Measurements from ENCODE around the gene RERE.
"Not testable (repeated sequence)": the region's sequence is repeated elsewhere in the genome, so short reads cannot be mapped to it uniquely, and the experiment has no call there.

The RERE gene

DNA sequence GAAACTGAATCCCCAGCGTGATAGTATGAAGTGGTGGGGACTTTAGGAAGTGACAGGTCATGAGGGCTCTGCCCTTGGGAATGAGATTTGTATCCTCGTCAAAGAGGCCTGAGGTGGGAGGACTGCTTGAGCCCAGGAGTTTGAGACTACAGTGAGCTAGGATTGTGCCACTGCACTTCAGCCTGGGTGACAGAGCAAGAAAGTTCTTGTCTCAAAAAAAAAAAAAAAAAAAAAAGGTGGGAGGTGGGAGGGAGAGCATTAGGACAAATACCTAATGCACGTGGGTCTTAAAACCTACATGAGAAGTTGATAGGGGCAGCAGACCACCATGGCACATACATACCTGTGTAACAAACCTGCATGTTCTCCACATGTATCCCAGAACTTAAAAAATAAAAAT is 24.0 kb upstream of the RERE start:
- no peak for DNase-seq

- no peak for DNase-seq
Measured at GRCh38 chr1:8839990-8840389, 22.6 kb upstream of the RERE start.

DNA sequence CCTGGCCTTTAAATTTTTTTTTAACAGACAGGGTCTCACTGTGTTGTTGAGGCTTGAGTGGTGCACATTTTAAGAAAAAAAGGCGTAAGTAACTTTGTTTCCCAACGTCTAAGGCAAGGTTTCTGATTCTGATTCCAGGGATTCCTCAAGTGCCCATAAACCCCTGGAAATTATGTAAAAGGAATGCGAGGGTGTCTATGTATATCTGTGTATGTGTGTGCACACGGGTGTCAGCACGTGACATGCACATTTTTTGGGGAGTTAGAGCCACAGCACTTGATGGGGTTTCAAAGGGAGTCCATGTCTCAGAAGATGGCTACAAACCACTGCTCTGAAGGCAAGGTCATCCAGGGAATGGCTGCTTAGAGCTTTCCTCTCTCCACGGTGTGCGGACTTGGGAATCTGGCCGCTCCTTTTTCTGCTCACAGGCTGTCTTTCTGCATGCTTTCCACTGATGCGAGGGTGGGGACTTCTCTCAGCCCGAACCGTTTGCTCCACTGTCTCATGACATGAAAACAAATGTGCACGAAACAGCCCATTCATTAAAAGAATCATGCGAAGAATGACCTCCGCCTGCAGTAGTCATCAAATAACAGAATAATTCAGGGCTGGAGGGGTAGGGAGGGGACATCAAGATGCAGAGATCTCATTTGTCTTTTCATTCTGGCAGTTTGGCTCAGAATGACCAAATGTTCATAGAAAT is 18.7 kb upstream of the RERE start:
- no peak for DNase-seq

DNA sequence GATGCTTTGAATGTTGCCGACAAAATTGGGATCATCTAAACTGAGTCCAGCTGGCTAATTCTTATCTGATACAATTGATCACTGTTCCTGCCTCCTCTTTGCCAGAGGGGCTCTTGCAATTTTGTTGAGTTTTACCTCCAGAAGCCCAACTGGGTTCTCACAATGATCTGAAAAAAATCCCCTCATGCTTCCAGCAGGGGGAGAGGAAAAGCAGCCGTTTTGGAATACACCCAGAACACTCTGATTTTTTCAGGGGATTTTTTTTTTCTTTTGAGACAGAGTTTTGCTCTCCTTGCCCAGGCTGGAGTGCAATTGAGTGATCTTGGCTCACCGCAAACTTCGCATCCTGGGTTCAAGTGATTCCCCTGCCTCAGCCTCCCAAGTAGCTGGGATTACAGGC is 13.9 kb upstream of the RERE start:
- DNase-seq: no peak

DNA sequence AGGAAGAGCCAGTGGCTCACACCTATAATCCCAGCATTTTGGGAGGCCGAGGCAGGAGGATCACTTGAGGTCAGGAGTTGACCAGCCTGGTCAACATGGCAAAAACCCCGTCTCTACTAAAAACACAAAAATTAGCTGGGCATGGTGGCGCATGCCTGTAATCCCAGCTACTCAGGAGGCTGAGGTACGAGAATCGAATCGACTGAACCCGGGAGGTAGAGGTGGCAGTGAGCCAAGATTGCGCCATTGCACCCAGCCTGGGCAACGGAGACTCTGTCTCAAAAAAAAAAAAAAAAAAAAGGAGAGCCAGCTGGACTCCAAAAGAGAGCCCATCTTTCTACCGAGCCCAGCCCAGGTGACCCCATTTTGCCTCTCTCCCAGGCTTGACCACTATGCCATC is 13.3 kb upstream of the RERE start:
- not testable (repeated sequence) for DNase-seq

GRCh38 chr1:8825985-8826481 is 8.6 kb upstream of the RERE start:
- no peak for DNase-seq

DNA sequence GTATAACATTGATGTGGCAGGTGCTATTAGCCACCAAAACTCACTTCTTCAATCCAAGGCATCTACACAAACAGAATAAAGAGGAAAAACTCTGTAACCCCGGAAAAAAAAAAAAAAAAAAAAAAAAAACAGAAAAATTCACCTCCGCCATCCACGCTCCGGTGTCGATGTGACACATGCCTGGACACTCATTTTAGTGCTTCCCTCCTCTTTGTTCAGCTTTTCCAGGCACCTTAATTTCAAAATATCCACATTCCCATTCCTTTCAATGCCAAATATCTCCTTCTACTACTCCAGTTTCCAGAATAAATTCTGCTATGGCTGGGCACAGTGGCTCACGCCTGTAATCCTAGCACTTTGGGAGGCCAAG is 5.8 kb upstream of the RERE start:
- DNase-seq: no peak

GRCh38 chr1:8822373-8823294 is 5.2 kb upstream of the RERE start:
- DNase-seq: no peak

DNA sequence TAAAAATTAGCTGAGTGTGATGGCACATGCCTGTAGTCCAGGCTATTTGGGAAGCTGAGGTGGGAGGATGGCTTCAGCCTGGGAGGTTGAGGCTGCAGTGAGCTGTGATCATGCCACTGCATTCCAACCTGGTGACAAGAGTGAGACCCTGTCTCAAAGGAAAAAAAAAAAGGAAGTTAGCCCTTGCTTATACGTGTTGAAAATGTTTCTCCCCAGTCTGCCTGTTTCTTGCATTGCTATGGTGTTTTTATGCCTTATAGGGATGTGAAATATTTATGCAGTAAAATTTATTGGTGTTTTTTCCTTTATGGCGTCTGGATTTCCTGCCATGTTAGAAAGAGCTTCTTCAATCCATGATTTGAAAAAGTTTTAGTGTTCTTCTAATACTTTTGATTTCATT is 3.6 kb upstream of the RERE start:
- no peak for DNase-seq

DNA sequence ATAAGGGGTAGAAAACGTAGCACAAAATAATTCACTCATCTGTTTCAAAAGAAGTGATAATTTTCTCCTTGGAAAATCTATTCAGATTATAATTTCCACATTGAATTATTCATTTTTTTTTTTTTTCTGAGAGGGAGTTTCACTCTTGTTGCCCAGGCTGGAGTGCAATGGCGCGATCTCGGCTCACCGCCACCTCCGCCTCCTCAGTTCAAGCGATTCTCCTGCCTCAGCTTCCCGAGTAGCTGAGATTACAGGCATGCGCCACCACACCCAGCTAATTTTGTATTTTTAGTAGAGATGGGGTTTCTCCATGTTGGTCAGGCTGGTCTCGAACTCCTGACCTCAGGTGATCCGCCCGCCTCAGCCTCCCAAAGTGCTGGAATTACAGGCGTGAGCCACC is 1.3 kb upstream of the RERE start:
- DNase-seq: not testable (repeated sequence)

GRCh38 chr1:8818325-8818775 is 910 bp upstream of the RERE start:
- peak in 1 of 2 experiments; percentile 54 for DNase-seq

DNA sequence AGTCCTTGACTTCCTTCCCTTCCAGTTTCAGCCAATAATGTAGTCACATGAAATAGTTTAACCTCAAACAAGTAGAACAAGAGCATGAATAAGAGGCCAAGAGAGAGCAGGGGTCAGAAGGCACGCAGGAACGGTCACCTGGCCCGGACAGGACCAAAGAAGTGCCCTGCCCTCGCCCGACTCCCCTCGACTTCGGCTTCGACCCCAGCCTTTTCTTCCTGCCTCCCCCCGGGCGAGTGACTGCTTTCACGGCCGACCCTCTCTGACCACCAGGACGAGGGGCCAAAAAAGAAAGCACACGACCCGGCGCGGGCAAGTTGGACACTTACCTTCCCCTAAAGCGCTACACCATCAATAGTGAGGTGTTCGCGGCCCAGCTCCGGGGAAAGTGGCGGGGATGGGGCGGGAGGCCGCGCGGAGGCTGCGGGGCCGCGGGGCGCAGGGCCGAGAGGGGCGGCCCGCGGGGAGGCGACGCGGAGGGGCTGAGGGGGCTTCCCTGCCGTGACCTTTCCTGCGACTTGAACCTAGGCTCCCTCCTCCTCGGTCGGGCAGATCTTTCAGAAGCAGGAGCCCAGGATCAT is 519 bp downstream of the RERE start:
- peak in 1 of 2 experiments; percentile 37 for DNase-seq

GRCh38 chr1:8816264-8816663 is 1.2 kb downstream of the RERE start:
- DNase-seq: no peak

GRCh38 chr1:8815582-8816151 is 1.8 kb downstream of the RERE start:
- DNase-seq: no peak

- DNase-seq: no peak
Measured at GRCh38 chr1:8814865-8815264, 2.6 kb downstream of the RERE start.

GRCh38 chr1:8813991-8814390 is 3.4 kb downstream of the RERE start:
- no peak for DNase-seq

DNA sequence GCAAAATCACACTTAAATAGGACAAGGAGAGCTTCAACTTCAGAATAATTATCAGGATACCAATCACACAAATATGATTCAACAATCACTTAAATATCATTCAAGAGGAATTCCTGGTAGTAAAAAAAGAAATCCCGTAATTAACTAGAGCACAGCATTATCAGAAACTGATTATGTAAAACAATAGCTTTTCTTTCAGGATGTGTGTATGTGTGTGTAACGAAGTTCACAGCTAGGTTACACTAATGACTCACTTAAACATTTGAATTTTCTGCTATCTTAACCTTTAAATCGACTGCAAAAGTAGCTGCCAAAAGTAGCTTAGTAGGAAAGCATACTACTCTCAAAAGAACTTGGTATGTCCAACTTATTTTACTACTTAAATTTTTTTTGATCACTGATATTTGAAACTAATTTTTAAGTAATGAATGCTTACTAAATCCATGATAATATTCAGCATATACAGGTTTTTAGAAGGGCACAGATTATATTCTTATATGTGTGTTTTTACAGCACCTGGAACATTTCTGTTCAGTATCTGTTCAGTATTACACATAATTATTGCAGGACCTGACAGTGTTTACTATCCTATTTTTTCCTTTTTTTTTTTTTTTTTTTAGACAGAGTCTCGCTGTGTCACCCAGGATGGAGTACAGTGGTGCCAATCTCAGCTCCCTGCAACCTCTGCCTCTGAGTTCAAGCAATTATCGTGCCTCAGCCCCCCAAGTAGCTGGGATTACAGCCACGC is 4.2 kb downstream of the RERE start:
- DNase-seq: no peak

- DNase-seq: no peak
Measured at GRCh38 chr1:8812081-8812480, 5.4 kb downstream of the RERE start.

DNA sequence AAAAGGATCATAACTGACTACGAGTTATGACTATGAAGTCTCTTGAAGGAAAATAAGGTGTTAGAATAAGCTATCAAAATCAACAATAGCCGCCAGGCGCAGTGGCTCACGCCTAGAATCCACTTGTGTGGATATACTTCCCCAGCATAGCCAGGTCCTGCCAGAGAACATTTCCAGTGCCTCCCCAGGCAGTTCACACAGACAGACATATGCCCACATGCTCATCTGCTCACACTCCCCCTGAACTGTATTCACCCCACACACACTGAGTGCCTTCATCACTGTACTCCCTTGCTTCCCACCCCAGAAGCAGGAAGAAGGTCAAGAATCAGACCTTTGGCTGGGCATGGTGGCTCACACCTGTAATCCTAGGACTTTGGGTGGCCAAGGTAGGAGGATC is 6.5 kb downstream of the RERE start:
- no peak for DNase-seq

- no peak for DNase-seq
Measured at GRCh38 chr1:8809342-8809736, 8.1 kb downstream of the RERE start.

DNA sequence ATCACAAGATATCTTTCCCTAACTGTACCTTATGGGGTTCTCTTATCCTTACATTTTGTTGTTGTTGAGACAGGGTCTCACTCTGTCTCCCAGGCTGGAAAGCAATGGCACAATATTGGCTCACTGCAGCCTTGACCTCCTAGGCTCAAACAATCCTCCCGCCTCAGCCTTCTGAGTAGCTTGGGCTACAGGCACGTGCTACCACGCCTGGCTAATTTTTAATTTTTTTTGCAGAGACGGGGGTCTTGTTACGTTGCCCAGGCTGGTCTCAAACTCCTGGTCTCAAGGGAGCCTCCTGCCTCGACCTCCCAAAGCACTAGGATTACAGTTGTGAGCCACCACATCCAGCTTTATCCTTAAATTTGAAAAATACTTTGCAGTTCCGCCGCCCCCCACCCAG is 10.4 kb downstream of the RERE start:
- no peak for DNase-seq

- DNase-seq: no peak
Measured at GRCh38 chr1:8800416-8800815, 17.0 kb downstream of the RERE start.

GRCh38 chr1:8797216-8797615 is 20.2 kb downstream of the RERE start:
- no peak for DNase-seq

All from AML-193 (cell line).